Measurements from ENCODE around the gene GATA5. TPM values are rescaled to one million over a fixed set of nuclear protein-coding genes. Genes with fewer than 3 reads are reported as not detected.

Gene GATA5
- total RNA-seq, 1 experiment from 2014 or later: 1.4 TPM

DNA sequence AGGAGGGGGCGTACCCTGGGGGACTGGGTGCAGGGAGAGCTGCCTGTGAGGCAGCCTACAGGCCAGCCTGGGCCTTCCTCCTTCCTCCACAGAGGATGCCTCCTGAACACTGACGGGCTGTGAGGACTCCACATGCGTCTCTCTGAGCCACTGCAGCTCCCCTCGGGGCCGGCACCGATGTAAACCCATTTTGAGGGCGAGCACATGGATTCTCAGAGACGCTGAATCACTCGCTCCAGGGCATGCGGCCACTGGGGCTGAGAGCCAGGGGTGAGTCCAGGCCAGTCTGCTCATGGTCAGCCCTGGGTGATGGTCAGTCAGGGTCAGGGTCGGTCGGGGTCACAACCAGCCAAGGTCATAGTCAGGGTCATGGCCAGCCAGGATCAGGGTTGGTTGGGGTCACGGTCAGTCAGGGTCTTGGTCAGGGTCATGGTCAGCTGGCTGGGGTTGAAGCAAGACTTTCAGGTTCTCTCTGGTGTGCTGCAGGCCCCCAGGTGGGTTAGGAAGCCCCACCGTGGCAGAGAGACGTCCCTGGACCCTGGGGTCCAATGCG lies 33.7 kb downstream of the GATA5 start (continued):
- TF ChIP-seq ZNF263 (CRISPR knock-in tag; IDR thresholded peaks at IDR 0.05; ENCODE audit: low read depth) (no peak), NR1H2 (CRISPR knock-in tag; IDR thresholded peaks at IDR 0.05) (no peak), ZNF232 (CRISPR knock-in tag; IDR thresholded peaks at IDR 0.05) (no peak), TP53 (CRISPR knock-in tag; IDR thresholded peaks at IDR 0.05) (no peak), RELA (CRISPR knock-in tag; IDR thresholded peaks at IDR 0.05; ENCODE audit: borderline replicate concordance) (no peak), GABPB1 (CRISPR knock-in tag; IDR thresholded peaks at IDR 0.05) (no peak), PRRX2 (CRISPR knock-in tag; IDR thresholded peaks at IDR 0.05) (no peak), JAZF1 (CRISPR knock-in tag; IDR thresholded peaks at IDR 0.05) (no peak)
- TF ChIP-seq, protein P1, sequence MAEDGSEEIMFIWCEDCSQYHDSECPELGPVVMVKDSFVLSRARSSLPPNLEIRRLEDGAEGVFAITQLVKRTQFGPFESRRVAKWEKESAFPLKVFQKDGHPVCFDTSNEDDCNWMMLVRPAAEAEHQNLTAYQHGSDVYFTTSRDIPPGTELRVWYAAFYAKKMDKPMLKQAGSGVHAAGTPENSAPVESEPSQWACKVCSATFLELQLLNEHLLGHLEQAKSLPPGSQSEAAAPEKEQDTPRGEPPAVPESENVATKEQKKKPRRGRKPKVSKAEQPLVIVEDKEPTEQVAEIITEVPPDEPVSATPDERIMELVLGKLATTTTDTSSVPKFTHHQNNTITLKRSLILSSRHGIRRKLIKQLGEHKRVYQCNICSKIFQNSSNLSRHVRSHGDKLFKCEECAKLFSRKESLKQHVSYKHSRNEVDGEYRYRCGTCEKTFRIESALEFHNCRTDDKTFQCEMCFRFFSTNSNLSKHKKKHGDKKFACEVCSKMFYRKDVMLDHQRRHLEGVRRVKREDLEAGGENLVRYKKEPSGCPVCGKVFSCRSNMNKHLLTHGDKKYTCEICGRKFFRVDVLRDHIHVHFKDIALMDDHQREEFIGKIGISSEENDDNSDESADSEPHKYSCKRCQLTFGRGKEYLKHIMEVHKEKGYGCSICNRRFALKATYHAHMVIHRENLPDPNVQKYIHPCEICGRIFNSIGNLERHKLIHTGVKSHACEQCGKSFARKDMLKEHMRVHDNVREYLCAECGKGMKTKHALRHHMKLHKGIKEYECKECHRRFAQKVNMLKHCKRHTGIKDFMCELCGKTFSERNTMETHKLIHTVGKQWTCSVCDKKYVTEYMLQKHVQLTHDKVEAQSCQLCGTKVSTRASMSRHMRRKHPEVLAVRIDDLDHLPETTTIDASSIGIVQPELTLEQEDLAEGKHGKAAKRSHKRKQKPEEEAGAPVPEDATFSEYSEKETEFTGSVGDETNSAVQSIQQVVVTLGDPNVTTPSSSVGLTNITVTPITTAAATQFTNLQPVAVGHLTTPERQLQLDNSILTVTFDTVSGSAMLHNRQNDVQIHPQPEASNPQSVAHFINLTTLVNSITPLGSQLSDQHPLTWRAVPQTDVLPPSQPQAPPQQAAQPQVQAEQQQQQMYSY (CRISPR knock-in tag; IDR thresholded peaks at IDR 0.05): no peak
- TF ChIP-seq, protein P2, sequence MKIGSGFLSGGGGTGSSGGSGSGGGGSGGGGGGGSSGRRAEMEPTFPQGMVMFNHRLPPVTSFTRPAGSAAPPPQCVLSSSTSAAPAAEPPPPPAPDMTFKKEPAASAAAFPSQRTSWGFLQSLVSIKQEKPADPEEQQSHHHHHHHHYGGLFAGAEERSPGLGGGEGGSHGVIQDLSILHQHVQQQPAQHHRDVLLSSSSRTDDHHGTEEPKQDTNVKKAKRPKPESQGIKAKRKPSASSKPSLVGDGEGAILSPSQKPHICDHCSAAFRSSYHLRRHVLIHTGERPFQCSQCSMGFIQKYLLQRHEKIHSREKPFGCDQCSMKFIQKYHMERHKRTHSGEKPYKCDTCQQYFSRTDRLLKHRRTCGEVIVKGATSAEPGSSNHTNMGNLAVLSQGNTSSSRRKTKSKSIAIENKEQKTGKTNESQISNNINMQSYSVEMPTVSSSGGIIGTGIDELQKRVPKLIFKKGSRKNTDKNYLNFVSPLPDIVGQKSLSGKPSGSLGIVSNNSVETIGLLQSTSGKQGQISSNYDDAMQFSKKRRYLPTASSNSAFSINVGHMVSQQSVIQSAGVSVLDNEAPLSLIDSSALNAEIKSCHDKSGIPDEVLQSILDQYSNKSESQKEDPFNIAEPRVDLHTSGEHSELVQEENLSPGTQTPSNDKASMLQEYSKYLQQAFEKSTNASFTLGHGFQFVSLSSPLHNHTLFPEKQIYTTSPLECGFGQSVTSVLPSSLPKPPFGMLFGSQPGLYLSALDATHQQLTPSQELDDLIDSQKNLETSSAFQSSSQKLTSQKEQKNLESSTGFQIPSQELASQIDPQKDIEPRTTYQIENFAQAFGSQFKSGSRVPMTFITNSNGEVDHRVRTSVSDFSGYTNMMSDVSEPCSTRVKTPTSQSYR (CRISPR knock-in tag; IDR thresholded peaks at IDR 0.05): no peak

DNA sequence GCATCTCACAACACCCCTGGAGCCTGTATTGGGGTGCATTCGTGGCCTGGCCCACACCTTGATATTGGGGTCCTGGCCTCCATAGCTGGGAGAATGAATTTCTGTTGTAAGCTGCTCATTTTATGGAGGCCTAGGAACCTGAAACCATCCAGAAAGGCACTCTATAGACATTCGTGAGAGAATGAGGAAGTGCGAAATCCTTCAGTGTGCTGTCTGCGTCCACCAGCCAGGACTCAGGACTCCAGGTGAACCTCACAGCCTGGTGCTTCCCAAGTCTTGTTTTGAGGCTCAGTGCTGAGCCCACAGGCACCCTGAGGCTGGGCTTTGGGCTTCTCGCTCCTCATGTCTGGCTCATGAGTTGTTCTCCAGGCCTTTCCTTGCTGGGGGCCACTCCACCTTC lies 36.6 kb downstream of the GATA5 start:
- no peaks in the 10 kb centered on the region; the same call in none of the 2 replicates for H3K27me3 Mint-ChIP-seq (ENCODE audit: low read depth)
- no peaks in the 10 kb centered on the region for H3K4me1 Mint-ChIP-seq
- H3K9me3 Mint-ChIP-seq: peaks cover 4% of the 10 kb centered on the region
- no peak for ATAC-seq
- DNase-seq (ENCODE audit: low spot score): no peak
- H3K27ac Mint-ChIP-seq: no peak overlapping the region
- no peak overlapping the region for H3K4me3 Mint-ChIP-seq
- ChIA-PET POLR2A (no interaction called here), CTCF (interaction anchor here (0.7 to 3.1 kb wide), 3 partner anchors 11 to 29 kb away, joined by 3 to 12 read pairs (median 10); partner anchors contain the start of gene RBBP8NL)
- TF ChIP-seq NFE2L1 (CRISPR knock-in tag; IDR thresholded peaks at IDR 0.05): no peak
- TF ChIP-seq, protein P3, sequence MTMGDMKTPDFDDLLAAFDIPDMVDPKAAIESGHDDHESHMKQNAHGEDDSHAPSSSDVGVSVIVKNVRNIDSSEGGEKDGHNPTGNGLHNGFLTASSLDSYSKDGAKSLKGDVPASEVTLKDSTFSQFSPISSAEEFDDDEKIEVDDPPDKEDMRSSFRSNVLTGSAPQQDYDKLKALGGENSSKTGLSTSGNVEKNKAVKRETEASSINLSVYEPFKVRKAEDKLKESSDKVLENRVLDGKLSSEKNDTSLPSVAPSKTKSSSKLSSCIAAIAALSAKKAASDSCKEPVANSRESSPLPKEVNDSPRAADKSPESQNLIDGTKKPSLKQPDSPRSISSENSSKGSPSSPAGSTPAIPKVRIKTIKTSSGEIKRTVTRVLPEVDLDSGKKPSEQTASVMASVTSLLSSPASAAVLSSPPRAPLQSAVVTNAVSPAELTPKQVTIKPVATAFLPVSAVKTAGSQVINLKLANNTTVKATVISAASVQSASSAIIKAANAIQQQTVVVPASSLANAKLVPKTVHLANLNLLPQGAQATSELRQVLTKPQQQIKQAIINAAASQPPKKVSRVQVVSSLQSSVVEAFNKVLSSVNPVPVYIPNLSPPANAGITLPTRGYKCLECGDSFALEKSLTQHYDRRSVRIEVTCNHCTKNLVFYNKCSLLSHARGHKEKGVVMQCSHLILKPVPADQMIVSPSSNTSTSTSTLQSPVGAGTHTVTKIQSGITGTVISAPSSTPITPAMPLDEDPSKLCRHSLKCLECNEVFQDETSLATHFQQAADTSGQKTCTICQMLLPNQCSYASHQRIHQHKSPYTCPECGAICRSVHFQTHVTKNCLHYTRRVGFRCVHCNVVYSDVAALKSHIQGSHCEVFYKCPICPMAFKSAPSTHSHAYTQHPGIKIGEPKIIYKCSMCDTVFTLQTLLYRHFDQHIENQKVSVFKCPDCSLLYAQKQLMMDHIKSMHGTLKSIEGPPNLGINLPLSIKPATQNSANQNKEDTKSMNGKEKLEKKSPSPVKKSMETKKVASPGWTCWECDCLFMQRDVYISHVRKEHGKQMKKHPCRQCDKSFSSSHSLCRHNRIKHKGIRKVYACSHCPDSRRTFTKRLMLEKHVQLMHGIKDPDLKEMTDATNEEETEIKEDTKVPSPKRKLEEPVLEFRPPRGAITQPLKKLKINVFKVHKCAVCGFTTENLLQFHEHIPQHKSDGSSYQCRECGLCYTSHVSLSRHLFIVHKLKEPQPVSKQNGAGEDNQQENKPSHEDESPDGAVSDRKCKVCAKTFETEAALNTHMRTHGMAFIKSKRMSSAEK (CRISPR knock-in tag; IDR thresholded peaks at IDR 0.05; ENCODE audit: borderline replicate concordance): no peak
- H3K36me3 Mint-ChIP-seq: no peaks in the 10 kb centered on the region

DNA sequence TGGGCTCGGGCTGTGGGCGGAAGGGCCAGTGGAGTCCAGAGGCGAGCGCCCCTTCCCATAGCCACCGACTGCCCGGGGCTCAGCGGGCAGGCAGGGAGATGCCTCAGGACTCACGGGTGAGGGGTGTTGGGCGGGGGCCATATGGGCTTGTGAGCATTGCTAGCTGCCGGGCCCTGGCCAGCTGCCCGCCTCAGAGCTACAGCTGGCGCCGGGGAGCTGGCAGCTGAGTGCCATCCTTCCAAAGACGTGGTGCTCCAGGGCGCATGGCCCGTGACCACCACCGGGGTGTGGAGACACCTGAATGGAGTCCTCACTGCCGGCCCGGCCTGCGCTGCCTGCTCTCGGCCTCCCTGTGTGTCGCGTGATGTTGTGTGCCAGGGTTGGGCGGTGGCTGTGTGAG lies 37.9 kb downstream of the GATA5 start:
- CTCF ChIA-PET: interaction anchor here (0.6 to 3.1 kb wide), 6 partner anchors 9 to 179 kb away, joined by 3 to 12 read pairs (median 4); partner anchors contain the start of gene RBBP8NL
- no peaks in the 10 kb centered on the region for H3K4me1 Mint-ChIP-seq
- H3K4me3 Mint-ChIP-seq: no peak overlapping the region
- DNase-seq (ENCODE audit: low spot score) (peak; percentile 31), ATAC-seq (peak; percentile 58)
- POLR2A ChIA-PET: no interaction called here
- peak overlapping the region; percentile 69 for H3K27ac Mint-ChIP-seq
- no peaks in the 10 kb centered on the region; the same call in none of the 2 replicates for H3K27me3 Mint-ChIP-seq (ENCODE audit: low read depth)
- H3K36me3 Mint-ChIP-seq: no peaks in the 10 kb centered on the region
- H3K9me3 Mint-ChIP-seq: no peaks in the 10 kb centered on the region; the same call in 1 of the 2 replicates
- no peak for TF ChIP-seq PRRX2 (CRISPR knock-in tag; IDR thresholded peaks at IDR 0.05)
- TF ChIP-seq, protein P4, sequence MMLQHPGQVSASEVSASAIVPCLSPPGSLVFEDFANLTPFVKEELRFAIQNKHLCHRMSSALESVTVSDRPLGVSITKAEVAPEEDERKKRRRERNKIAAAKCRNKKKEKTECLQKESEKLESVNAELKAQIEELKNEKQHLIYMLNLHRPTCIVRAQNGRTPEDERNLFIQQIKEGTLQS (CRISPR knock-in tag; conservative IDR thresholded peaks at IDR 0.05): no peak
- TF ChIP-seq MYBL2 (CRISPR knock-in tag; IDR thresholded peaks at IDR 0.05): no peak
- no peak for TF ChIP-seq ELF4 (CRISPR knock-in tag; IDR thresholded peaks at IDR 0.05; ENCODE audit: low read depth)
- TF ChIP-seq SMAD3 (CRISPR knock-in tag; IDR thresholded peaks at IDR 0.05; ENCODE audit: borderline replicate concordance): no peak
- TF ChIP-seq TCF7 (CRISPR knock-in tag; IDR thresholded peaks at IDR 0.05; ENCODE audit: low read depth): no peak
- TF ChIP-seq, protein P5, sequence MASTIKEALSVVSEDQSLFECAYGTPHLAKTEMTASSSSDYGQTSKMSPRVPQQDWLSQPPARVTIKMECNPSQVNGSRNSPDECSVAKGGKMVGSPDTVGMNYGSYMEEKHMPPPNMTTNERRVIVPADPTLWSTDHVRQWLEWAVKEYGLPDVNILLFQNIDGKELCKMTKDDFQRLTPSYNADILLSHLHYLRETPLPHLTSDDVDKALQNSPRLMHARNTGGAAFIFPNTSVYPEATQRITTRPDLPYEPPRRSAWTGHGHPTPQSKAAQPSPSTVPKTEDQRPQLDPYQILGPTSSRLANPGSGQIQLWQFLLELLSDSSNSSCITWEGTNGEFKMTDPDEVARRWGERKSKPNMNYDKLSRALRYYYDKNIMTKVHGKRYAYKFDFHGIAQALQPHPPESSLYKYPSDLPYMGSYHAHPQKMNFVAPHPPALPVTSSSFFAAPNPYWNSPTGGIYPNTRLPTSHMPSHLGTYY (CRISPR knock-in tag; IDR thresholded peaks at IDR 0.05): no peak
- no peak for TF ChIP-seq ZNF416 (CRISPR knock-in tag; IDR thresholded peaks at IDR 0.05)
- TF ChIP-seq ZNF232 (CRISPR knock-in tag; IDR thresholded peaks at IDR 0.05): no peak
- TF ChIP-seq CREB1 (CRISPR knock-in tag; IDR thresholded peaks at IDR 0.05): no peak

Measured in WTC11 (cell line).